HG03521 (cell line): ENCODE measurements around the gene GPR4.
"Not testable (repeated sequence)": the region's sequence is repeated elsewhere in the genome, so short reads cannot be mapped to it uniquely, and the experiment has no call there.

Experiments used
- ATAC-seq: cut with Tn5 transposase; IDR thresholded peaks from one replicate; pipeline ENCODE4 v1.9.1; 2021; ENCODE audit warnings: mild to moderate bottlenecking, moderate library complexity; ENCODE audit not compliant: unreplicated experiment

The GPR4 gene

DNA sequence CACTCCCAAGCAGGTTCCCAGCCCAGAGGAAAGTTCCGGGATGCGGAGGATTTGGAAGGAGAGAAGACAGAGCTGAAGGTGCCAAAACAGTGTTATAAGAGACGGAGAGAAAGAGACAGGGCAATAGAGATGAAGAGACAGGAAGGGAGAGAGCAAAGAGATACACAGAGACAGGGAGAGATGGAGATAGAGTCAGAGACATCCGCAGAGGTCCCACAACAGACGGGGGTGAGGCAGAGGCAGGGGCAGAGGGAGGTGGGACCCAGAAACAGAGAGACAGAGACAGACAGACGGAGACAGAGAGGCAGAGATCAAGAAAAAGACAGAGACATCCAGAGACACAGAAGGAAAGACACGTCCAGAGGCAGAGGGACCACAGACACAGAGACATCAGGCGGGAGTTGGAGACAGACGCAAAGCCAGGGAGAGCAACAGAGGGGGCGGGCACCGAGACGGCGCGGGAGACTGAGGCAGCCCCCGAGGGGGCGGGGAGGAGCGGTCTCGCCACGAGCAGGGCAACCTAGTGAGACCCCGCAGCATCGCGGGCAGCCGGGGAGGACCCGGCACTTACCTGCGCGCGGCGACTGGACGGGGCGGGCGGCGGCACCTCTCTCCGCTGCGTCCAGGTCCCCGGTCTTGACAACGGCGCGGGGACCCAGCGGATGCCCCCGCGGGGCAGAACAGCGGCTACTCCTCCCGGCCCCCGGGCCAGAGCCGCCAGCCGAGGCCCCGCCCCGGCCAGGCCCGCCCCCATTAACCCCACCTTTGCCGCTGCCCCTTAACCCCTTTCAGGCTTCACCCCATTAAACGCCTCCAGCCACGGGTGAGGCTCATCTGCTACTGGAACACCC is at the start of gene GPR4:
Gene GPR4, minus strand, starts transcription at position 689 of the 851 bp plus-strand sequence. CDS start 10,346 bp downstream, outside the sequence.
- ATAC-seq: no peak

DNA sequence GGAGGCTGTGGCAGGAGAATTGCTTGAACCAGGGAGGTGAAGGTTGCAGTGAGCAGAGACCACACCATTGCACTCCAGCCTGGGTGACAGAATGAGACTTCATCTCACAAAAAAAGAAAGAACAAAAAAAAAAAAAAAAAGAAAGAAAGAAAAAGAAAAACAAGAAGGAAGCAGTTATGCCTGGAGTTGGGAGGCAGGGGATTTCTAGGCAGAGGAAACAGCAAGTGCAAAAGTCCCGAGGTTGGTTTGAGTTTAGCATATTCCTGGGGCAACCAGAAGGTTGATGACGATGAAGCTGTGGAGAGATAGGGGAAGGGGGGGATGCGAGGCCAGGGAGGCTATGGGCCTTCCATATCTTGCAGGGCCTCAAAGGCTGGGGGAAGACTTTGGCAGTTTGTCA is 48.7 kb upstream of the GPR4 start:
- no peak for ATAC-seq

GRCh38 chr19:45646345-45646698 is 44.3 kb upstream of the GPR4 start:
- no peak for ATAC-seq

DNA sequence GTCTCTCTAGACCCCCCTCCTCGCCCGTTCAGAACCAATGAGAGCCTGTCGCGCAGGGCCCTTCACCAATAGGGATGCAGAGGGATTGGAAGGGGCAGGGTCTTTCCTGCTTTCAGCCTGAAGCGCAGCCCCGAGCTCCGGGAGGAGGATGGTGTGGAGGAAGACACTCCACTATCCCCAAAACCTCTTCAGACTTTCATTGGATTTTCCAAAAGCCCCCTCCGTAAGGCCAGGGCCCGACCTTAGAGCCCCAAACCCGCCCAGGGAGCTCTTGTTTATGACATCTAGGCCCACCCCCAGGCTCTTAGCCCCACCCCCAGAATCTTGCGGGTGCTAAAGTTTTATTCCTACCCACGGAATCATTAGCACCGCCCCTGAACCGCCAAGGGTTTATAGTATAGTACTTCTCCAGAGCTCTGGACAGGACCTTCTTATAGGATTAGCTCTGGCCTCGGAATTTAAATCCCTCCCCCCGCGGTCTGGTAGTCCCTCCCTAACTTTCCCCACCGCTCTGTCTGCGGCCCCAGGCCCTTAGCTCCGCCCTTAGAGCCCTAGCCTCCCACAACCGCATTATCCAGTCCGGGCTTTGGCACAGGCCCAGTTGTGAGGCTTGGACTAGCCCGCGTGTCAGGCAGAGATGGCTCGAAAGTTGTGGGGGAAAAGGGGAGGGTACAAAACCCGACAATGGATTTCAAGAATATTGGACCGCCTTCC is 43.8 kb upstream of the GPR4 start:
- peak; percentile 29 for ATAC-seq

GRCh38 chr19:45645068-45645630 is 43.1 kb upstream of the GPR4 start:
- no peak for ATAC-seq

DNA sequence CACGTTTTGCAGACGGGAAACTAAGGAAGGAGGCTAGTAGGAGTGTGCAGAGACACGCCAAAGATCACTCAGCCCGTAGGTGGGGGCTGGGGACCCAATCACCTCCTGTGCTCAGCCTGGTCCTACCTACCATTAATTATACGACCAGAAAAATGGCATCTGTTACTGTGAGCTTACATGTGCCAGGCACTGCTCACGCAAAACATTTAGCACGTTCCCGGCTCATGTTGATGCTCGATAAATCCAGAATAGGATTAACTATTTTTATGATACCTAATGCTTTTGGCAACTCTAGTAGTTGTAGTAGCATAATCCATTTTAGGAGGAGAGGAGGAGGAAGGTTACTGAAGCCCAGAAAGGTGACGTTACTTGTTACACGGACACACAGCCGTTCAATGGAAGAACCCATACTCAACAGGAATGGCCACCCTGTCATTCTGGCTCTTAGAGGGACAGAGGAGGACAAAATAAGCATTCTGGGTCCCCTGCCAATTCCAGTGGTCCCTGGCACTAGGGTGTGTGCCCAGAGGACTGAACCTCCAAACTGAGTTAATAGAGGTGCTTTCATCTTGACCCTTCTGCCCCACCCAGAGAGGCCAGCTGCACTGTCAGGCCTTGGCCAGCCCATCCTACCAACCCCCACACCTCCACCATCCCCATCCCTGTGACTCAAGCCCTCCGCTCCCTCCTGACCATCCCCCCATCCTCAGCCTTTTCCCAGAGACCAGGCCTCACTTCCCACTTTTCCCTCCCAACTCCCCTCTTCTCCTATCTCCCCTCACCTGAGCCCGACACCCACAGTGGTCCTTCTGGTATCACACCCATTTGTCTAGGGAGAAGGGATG is 42.1 kb upstream of the GPR4 start:
- no peak for ATAC-seq

DNA sequence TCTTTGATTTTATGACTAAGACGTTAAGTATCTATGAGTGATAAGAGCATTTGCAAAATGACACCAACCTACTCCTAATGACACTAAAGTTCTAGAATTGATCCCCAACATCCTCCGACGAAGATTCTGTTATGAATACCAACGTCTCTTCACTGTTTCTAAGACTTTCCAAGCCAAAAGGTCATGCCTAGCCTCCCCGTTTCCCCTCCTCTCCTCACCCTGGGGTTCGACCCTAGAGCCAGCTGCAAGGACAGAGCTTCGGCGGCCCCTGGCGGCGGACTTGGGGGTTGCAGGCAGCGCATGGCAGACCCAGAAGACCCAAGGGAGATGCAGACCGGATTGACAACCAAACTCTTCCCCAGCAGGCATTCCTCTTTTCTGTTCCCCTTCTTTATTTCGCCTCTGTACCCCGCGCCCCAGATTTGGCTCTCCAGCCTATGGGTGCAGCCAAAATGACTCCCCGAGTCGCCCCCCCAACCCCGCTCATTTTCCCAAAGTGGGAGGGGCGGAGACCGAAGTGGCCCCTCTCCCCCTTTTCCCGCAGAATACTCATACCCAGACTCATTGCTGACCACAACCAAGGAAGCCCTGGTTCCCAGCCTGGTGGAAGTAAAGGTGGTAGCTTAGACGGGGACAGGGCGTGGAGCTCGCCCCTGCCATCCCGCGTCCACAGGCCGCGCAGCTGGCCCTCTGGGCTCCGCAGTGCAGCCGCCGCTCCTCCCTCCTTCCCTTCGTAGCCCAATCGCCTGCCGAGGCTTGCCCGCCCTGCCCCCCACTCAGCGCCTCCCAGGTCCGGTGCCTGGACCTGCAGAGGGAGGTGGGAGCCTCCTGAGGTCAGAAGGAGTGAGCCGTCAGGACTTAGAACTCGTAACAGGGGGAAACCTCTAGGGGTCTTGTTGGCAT is 41.3 kb upstream of the GPR4 start:
- no peak for ATAC-seq

GRCh38 chr19:45641274-45642105 is 39.5 kb upstream of the GPR4 start:
- ATAC-seq: peak; percentile 38

DNA sequence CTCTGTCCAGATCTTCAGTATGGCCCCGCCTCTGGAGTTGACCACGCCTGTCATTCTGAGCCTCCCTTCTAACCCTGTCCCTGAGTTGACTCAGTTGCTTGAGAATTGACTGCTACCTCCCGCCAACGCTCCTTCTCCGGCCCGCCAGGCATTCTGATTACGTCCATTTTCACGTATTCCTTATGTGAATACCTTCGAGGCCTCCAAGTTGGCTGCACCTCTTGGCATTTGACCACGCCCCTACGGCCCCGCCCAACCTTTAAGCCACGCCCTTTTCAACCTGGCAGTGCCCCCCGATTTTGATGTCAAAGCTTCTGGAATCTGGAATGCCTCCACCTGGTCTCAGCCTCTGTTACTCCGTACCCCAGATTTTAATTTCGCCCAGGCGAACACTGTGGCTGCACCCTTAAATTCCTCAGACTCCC is 38.8 kb upstream of the GPR4 start:
- no peak for ATAC-seq

DNA sequence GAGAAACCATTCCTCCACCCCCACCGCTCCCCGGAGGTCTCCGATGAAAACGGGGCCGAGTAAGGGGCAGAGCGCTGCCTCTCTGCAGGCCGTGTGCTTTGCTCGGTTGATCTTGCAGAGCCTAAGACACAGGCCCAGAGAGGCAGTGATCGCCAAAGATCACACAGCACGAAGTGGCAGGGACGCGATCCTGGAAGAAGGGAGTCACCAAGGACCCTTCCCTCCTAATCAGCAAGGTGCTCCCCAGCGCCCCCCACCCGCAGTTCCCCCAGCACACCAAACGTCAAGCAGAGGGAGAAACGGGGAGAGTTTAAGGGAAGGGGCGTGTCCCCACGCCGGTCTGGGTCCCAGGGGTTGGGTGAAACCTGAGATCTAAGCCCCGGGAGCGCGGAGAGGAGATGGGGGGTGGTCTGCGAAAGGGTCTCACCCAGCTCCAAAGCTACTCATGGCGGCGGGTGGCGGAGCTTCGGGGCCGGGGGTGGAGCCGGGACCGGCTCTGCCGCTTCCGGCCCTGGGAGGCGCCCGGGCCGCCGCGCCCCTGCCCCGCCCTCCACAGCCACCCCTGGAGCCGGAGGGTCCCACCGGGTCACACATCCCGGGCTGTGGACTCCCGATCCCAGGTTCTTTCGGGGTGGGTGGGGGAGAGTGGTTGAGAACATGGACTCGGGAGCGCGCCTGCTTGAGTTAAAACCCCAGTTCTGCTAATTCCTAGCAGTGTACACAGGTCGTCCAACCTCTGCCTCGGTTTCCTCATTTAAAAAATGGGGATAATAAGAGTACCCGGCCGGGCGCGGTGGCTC is 37.1 kb upstream of the GPR4 start, which contains the start of gene EML2:
Gene EML2, minus strand, starts transcription at position 468 of the 800 bp plus-strand sequence. Its CDS starts 21 bp downstream, at position 447.
- no peak for ATAC-seq

- ATAC-seq: no peak
Measured at GRCh38 chr19:45637890-45638667, 36.1 kb upstream of the GPR4 start.

- no peak for ATAC-seq
Measured at GRCh38 chr19:45636902-45637301, 34.9 kb upstream of the GPR4 start.

DNA sequence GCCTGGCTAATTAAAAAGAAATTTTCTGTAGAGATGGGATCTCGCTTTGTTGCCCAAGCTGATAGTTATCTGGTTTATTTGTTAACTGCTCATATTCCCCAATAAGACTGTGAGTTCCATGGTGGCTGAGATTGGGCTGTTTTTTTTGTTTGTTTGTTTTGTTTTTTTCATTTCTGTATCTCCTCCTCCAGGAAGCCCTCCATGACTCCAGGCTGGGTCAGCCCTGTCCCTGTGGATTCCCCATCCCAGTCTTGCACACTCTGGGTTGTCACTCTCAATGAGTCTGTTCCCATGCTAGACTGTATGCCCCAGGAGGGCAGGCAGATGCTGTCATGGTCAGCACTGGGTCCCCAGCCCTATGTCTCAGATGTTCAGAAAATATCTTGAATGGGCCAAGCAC is 34.3 kb upstream of the GPR4 start:
- no peak for ATAC-seq

DNA sequence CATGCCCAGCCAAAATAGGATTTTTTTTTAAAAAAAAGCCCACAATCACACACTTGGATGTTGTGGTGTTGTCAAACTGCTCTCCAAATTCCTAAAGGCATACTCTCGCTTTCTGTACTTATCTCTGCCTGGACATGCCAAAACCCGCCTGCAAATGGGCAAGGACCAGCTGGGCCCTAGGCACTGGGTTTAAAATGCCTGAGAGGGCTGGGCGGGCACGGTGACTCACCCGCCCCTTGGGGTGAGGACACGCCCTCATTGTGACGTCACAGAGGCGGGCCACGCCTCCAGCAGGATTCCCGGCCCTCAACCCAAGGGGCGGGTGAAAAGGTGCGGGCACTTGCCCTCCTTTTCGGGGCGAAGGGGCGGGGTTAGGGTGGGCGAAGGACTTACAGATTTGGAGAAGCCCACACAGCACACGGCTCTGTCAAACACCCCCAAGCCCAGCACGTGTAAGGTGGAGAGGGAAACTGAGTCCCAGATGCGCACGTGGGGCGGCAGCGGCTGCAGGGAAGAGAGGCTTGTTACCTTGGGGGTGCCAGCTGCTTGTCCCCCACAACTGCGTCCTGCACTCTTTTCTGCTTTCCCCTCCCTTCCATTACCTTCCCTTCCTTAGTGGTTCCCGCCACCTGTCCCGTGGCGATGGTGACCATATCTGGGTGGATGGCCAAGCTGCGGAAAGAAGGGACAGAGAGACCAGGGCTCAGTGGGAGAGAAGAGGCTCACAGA is 30.6 kb upstream of the GPR4 start:
- no peak for ATAC-seq

- ATAC-seq: no peak
Measured at GRCh38 chr19:45630463-45630862, 28.5 kb upstream of the GPR4 start.

DNA sequence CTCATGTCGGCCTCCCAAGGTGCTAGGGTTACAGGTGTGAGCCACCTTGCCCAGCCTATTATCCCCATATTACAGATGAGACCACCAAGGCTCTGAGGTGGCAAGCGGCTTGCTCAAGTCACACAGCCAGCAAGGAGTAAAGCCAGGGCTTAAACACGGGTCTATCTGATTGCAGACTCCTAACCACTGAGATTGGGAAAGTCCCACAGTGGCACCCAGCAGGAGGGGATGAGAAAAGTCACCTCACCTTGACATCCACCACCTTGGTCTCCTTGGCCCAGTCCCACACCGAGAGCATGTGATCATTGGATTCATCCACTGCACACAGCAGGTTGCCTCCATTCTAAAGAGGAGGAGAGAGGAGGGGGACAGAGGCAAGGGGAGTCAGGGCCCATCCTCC is 27.7 kb upstream of the GPR4 start:
- no peak for ATAC-seq

DNA sequence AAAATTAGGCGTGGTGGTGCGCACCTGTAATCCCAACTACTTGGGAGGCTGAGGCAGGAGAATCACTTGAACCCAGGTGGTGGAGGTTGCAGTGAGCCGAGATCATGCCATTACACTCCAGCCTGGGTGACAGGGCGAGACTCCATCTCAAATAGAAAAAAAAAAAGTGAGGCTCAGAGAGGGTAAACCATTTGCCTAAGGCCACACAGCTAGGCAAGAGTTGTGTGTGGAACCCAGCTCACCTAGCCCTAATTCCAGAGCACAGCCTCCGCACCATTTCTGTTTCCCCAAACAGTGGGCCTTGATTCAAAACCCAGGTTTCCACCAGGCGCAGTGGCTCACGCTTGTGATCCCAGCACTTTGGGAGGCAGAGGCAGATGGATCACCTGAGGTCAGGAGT is 26.2 kb upstream of the GPR4 start:
- not testable (repeated sequence) for ATAC-seq
